ENCODE results near the gene SLC1A6. TPM values are rescaled to one million over a fixed set of nuclear protein-coding genes. Genes with fewer than 3 reads are reported as not detected.

Gene SLC1A6
- total RNA-seq, 4 donors from 2014 or later: not detected

DNA sequence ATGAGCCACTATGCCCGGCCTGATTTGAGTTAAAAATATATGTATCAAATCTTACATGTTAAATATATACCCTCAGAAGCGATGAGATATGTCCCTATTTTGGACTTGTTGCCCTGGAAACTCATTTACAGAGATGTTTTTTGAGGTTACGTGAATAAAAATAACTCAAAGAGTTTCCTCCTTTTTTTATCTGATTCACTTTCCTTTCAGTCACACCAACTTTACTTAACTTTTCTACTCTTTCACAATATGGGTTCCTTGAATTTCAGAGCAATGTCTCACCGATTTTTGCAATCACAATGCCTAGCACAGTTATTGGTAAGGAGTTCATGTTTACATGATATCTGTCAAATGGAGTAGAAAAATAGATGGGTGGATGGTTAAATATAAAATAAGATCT lies 36.1 kb downstream of the SLC1A6 start:
- DNase-seq (ENCODE audit: extremely low spot score): no peak
- Histone ChIP-seq H3K27ac (replicated peaks in 1 of 4) (no peak overlapping the region), H3K4me1 (no peaks in the 10 kb centered on the region), H3K27me3 (peaks cover 0 to 2% (median 0%) of the 10 kb centered on the region in 4 donors), H3K9me3 (no peaks in the 10 kb centered on the region), H3K36me3 (no peaks in the 10 kb centered on the region), H3K4me3 (no peak overlapping the region)
- intact Hi-C loops (cut with DNase I): no loop called here
- 58% methylated on average over 4 of the region's 4 CpGs for WGBS
- TF ChIP-seq, protein P1, sequence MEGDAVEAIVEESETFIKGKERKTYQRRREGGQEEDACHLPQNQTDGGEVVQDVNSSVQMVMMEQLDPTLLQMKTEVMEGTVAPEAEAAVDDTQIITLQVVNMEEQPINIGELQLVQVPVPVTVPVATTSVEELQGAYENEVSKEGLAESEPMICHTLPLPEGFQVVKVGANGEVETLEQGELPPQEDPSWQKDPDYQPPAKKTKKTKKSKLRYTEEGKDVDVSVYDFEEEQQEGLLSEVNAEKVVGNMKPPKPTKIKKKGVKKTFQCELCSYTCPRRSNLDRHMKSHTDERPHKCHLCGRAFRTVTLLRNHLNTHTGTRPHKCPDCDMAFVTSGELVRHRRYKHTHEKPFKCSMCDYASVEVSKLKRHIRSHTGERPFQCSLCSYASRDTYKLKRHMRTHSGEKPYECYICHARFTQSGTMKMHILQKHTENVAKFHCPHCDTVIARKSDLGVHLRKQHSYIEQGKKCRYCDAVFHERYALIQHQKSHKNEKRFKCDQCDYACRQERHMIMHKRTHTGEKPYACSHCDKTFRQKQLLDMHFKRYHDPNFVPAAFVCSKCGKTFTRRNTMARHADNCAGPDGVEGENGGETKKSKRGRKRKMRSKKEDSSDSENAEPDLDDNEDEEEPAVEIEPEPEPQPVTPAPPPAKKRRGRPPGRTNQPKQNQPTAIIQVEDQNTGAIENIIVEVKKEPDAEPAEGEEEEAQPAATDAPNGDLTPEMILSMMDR (IDR thresholded peaks at IDR 0.05): no peak
- TF ChIP-seq POLR2AphosphoS5 (IDR thresholded peaks at IDR 0.05) (no peak), POLR2A (IDR thresholded peaks at IDR 0.05; ENCODE audit: low read depth) (no peak), EP300 (IDR thresholded peaks at IDR 0.05) (no peak)

DNA sequence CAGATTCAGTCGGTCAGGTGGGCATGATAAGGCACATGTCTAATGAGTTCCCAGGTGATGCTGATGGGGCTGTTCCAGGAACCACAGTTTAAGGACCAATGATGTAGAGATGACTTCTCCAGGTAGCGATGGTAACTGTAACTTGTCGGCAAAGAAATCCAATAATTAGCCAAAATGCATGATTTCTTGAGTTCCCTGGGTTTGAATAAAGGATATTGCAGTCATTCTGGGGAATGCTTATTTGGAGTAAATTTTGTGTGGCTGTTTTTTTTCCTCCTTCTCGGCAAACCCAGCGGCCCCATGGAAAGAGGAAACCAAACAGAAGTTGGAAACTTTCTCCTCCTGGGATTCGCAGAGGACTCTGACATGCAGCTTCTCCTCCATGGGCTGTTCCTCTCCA lies 38.5 kb downstream of the SLC1A6 start, which contains the start of gene OR7C2:
TSS of gene OR7C2 (plus strand) at position 301 of the 400 bp plus-strand sequence. CDS start at position 301, 0 bp downstream.
- Histone ChIP-seq H3K27me3 (peaks cover 0 to 1% (median 0%) of the 10 kb centered on the region in 4 donors), H3K9me3 (no peaks in the 10 kb centered on the region), H3K4me1 (no peaks in the 10 kb centered on the region), H3K4me3 (no peak within 1 kb of the TSS), H3K36me3 (no peaks in the 10 kb centered on the region), H3K27ac (replicated peaks in 1 of 4) (no peak within 1 kb of the TSS)
- TF ChIP-seq EP300 (IDR thresholded peaks at IDR 0.05): no peak
- no peak for TF ChIP-seq POLR2AphosphoS5 (IDR thresholded peaks at IDR 0.05)
- TF ChIP-seq, protein P1 (IDR thresholded peaks at IDR 0.05): no peak
- TF ChIP-seq POLR2A (IDR thresholded peaks at IDR 0.05; ENCODE audit: low read depth): no peak
- WGBS: 75% methylated on average over 6 of the region's 6 CpGs
- intact Hi-C loops (cut with DNase I): no loop called here
- DNase-seq (ENCODE audit: extremely low spot score): no peak

DNA sequence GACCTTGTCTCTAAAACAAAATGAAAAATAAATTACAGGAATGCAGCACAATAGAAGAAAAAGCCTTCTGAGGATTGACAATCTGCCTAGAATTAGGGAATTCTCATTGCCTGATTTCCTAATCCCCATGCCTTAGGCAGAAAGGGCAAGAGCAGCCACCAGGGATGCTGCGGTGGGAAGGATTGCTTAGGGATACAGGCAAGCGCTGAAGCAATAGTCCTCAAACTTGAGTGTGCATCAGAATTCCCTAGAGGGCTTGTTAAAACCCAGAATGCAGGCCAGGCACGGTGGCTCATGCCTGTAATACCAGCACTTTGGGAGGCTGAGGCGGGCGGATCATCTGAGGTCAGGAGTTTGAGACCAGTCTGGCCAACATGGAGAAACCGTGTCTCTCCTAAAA lies 39.4 kb downstream of the SLC1A6 start:
- H3K27ac ChIP-seq (replicated peaks in 1 of 4): no peak overlapping the region
- H3K4me1 ChIP-seq: no peaks in the 10 kb centered on the region
- 79% methylated on average over 6 of the region's 6 CpGs for WGBS
- H3K4me3 ChIP-seq: no peak overlapping the region
- no peak for TF ChIP-seq POLR2AphosphoS5 (IDR thresholded peaks at IDR 0.05)
- no peak for TF ChIP-seq POLR2A (IDR thresholded peaks at IDR 0.05; ENCODE audit: low read depth)
- TF ChIP-seq, protein P1 (IDR thresholded peaks at IDR 0.05): no peak
- no peak for TF ChIP-seq EP300 (IDR thresholded peaks at IDR 0.05)
- no peaks in the 10 kb centered on the region for H3K9me3 ChIP-seq
- intact Hi-C loops (cut with DNase I): no loop called here
- peaks cover 0 to 5% (median 0%) of the 10 kb centered on the region in 4 donors for H3K27me3 ChIP-seq
- H3K36me3 ChIP-seq: no peaks in the 10 kb centered on the region
- no peak for DNase-seq (ENCODE audit: extremely low spot score)

DNA sequence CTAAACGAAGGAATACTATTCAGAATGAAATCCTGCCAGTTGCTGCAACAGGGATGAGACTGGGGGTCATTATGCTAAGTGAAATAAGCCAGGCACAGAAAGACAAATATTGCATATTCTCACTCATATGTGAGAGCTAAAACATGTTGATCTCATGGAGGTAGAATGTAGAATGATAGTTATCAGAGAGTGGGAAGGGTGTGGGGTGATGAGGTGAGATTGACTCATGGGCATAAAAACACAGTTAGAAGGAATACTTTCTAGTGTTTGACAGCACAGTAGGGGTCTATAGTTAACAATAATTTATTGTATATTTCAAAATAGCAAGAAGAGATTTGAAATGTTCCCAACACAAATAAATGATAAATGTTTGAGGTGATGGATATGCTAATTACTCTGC lies 46.2 kb downstream of the SLC1A6 start:
- no peak for DNase-seq (ENCODE audit: extremely low spot score)
- Histone ChIP-seq H3K36me3 (no peaks in the 10 kb centered on the region), H3K4me3 (no peak overlapping the region), H3K27ac (replicated peaks in 1 of 4) (no peak overlapping the region), H3K4me1 (no peaks in the 10 kb centered on the region), H3K9me3 (no peaks in the 10 kb centered on the region), H3K27me3 (peaks cover 0 to 8% (median 2%) of the 10 kb centered on the region in 4 donors)
- intact Hi-C loops (cut with DNase I): no loop called here
- TF ChIP-seq POLR2AphosphoS5 (IDR thresholded peaks at IDR 0.05) (no peak), EP300 (IDR thresholded peaks at IDR 0.05) (no peak), POLR2A (IDR thresholded peaks at IDR 0.05; ENCODE audit: low read depth) (no peak)
- TF ChIP-seq, protein P1 (IDR thresholded peaks at IDR 0.05): no peak
- 75% methylated on average over 1 of the region's 1 CpG for WGBS

DNA sequence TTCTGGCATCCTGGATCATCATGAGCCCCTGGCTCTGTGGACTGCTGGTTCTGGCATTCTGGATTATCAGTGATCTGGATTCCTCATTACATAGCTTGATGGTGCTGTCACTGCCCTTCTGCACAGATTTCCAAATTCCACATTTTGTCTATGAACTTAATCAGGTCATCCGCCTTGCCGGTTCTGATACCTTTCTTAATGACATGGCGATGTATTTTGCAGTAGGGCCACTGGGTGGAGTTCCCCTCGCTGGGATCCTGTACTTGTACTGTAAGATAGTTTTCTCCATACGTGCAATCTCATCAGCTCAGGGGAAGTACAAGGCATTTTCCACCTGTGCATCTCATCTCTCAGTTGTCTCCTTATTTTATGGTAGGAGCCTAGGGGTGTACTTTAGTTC lies 62.8 kb downstream of the SLC1A6 start:
- intact Hi-C loops (cut with DNase I): no loop called here
- H3K27ac ChIP-seq (replicated peaks in 1 of 4): no peak overlapping the region

More for the DNA sequence above, 62.8 kb downstream of the SLC1A6 start:
- DNase-seq (ENCODE audit: extremely low spot score): no peak
- Histone ChIP-seq H3K27me3 (peaks cover 0 to 8% (median 0%) of the 10 kb centered on the region in 4 donors), H3K36me3 (no peaks in the 10 kb centered on the region), H3K4me3 (no peak overlapping the region), H3K4me1 (no peaks in the 10 kb centered on the region), H3K9me3 (peaks cover 0 to 4% (median 0%) of the 10 kb centered on the region in 4 donors)
- TF ChIP-seq POLR2AphosphoS5 (IDR thresholded peaks at IDR 0.05) (no peak), POLR2A (IDR thresholded peaks at IDR 0.05; ENCODE audit: low read depth) (no peak), EP300 (IDR thresholded peaks at IDR 0.05) (no peak)
- TF ChIP-seq, protein P1 (IDR thresholded peaks at IDR 0.05): no peak
- 35% methylated on average over 5 of the region's 5 CpGs for WGBS

Measured in esophagus muscularis mucosa (tissue), 4 donors.